NT2/D1 (cell line): ENCODE results near the gene TMEM252.

Source experiments
- SUZ12 ChIP-seq: IDR thresholded peaks from 2 replicates; pipeline ENCODE4 v1.6.1; 2011; ENCODE audit not compliant: insufficient read length, insufficient read depth; ENCODE audit errors: extremely low read depth
- YY1 ChIP-seq: IDR thresholded peaks from 2 replicates; pipeline ENCODE4 v1.6.1; 2011; ENCODE audit not compliant: insufficient read length, insufficient read depth
- ZNF274 ChIP-seq: IDR thresholded peaks from 2 replicates; pipeline ENCODE4 v1.6.1; 2011; ENCODE audit warnings: mild to moderate bottlenecking, low read depth, low read length

DNA sequence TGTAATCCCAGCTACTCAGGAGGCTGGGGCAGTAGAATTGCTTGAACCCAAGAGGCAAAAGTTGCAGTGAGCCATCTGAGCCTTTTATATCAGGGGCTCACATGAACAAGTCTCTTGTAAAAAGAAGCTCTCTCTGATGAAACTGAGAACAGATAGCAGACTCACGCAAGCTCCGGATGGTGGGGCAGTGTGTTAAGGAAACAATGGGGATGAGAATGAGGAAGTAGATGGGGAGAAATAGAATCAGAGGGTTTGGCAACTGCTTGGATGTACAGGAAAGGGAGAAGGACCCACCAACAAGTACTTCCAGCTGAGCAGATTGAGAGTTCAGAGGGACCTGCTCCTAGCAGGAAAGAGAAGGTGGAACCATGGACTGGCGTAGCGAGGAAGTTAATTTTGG is 18.6 kb downstream of the TMEM252 start:
- TF ChIP-seq YY1 = no peak
- TF ChIP-seq ZNF274 = no peak
- no peak for TF ChIP-seq SUZ12
